ENCODE data around the gene EXOC6. TPM values are rescaled to one million over a fixed set of nuclear protein-coding genes. Genes with fewer than 3 reads are reported as not detected.

EXOC6 gene
- total and polyA plus RNA-seq, 10 of the 15 experiments (the other 5 are each of a cell fraction or from before 2014, with no cell fraction given), result 7.6 to 53.8 (median 13.3) TPM

- TF ChIP-seq, protein P1, sequence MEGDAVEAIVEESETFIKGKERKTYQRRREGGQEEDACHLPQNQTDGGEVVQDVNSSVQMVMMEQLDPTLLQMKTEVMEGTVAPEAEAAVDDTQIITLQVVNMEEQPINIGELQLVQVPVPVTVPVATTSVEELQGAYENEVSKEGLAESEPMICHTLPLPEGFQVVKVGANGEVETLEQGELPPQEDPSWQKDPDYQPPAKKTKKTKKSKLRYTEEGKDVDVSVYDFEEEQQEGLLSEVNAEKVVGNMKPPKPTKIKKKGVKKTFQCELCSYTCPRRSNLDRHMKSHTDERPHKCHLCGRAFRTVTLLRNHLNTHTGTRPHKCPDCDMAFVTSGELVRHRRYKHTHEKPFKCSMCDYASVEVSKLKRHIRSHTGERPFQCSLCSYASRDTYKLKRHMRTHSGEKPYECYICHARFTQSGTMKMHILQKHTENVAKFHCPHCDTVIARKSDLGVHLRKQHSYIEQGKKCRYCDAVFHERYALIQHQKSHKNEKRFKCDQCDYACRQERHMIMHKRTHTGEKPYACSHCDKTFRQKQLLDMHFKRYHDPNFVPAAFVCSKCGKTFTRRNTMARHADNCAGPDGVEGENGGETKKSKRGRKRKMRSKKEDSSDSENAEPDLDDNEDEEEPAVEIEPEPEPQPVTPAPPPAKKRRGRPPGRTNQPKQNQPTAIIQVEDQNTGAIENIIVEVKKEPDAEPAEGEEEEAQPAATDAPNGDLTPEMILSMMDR (IDR thresholded peaks at IDR 0.05 in 2 of 3, conservative IDR thresholded peaks at IDR 0.05 in 1 of 3; ENCODE audit: control insufficient read depth in 2 of 3, extremely low read depth in 1 of 3, insufficient read depth in 1 of 3, low read depth in 3 of 3, low read length in 3 of 3), result peak; percentile 76 to 85 (median 83)
- TF ChIP-seq E2F4 (IDR thresholded peaks at IDR 0.05; ENCODE audit: low read depth, low read length), result no peak
- TF ChIP-seq JUND (IDR thresholded peaks at IDR 0.05; ENCODE audit: low read depth, low read length), result no peak
- no peak for TF ChIP-seq IRF5 (IDR thresholded peaks at IDR 0.05; ENCODE audit: borderline replicate concordance)
- TF ChIP-seq CBFB (IDR thresholded peaks at IDR 0.05; ENCODE audit: low read depth), result 0 out of 2 replicates have a peak, but pooled peaks have one; percentile 24
- no peak for TF ChIP-seq STAT3 (IDR thresholded peaks at IDR 0.05; ENCODE audit: low read depth, low read length)
- TF ChIP-seq HCFC1 (IDR thresholded peaks at IDR 0.05; ENCODE audit: low read length), result no peak
- no peak for TF ChIP-seq MLLT1 (IDR thresholded peaks at IDR 0.05)
These were observed 232.2 kb downstream of the EXOC6 start (continued) for GRCh38 chr10:93080350-93081046.
